Stimulated activated CD4-positive, alpha-beta T cell treated with anti-CD3 and anti-CD28 coated beads, Interleukin-2, amount 100 ng/mL, for 4 hours (primary cell): ENCODE data around the gene OR12D3.
"Not testable (repeated sequence)": the region's sequence is repeated elsewhere in the genome, so short reads cannot be mapped to it uniquely, and the experiment has no call there.

Source experiments
- DNase-seq: peaks from one replicate; pipeline ENCODE4 v3.0.0-alpha.2; 2020; ENCODE audit warnings: low read depth

OR12D3 gene

GRCh38 chr6:29375191-29375590 is at the start of gene OR12D3:
Gene OR12D3 (minus strand): TSS chr6:29375291. CDS start chr6:29375287, 4 bp downstream.
- no peak for DNase-seq

GRCh38 chr6:29424575-29424974 is 49.5 kb upstream of the OR12D3 start:
- DNase-seq, result no peak

- no peak for DNase-seq
Observed at GRCh38 chr6:29424168-29424567, 49.1 kb upstream of the OR12D3 start.

GRCh38 chr6:29419516-29419915 is 44.4 kb upstream of the OR12D3 start:
- no peak for DNase-seq

GRCh38 chr6:29414588-29414987 is 39.5 kb upstream of the OR12D3 start, which contains the start of gene OR12D1:
Gene OR12D1 (plus strand): TSS chr6:29414928.
- no peak for DNase-seq

- no peak for DNase-seq
Observed at GRCh38 chr6:29403801-29404200, 28.7 kb upstream of the OR12D3 start.

- no peak for DNase-seq
Observed at GRCh38 chr6:29399525-29399924, 24.4 kb upstream of the OR12D3 start.

GRCh38 chr6:29395331-29395730 is 20.2 kb upstream of the OR12D3 start, which contains the start of gene OR12D2:
Gene OR12D2 (plus strand): TSS chr6:29395631. CDS start chr6:29396700, 1,069 bp downstream.
- no peak for DNase-seq

- no peak for DNase-seq
Observed at GRCh38 chr6:29388533-29388932, 13.4 kb upstream of the OR12D3 start.

GRCh38 chr6:29376003-29376402 is 912 bp upstream of the OR12D3 start:
- DNase-seq, result no peak

- DNase-seq, result no peak
Observed at GRCh38 chr6:29368765-29369164, 6.3 kb downstream of the OR12D3 start, which contains the start of gene OR5V1. Gene OR5V1 (minus strand): TSS chr6:29368865. CDS start chr6:29356195, 12,670 bp downstream.

GRCh38 chr6:29355603-29356002 is 19.5 kb downstream of the OR12D3 start:
- DNase-seq, result no peak

GRCh38 chr6:29354980-29355379 is 20.1 kb downstream of the OR12D3 start:
- DNase-seq, result no peak

- not testable (repeated sequence) for DNase-seq
Observed at GRCh38 chr6:29349348-29349747, 25.7 kb downstream of the OR12D3 start.

- DNase-seq, result no peak
Observed at GRCh38 chr6:29345380-29345779, 29.7 kb downstream of the OR12D3 start.

GRCh38 chr6:29336269-29336668 is 38.8 kb downstream of the OR12D3 start:
- no peak for DNase-seq

- no peak for DNase-seq
Observed at GRCh38 chr6:29332676-29333075, 42.4 kb downstream of the OR12D3 start.

GRCh38 chr6:29325777-29326176 is 49.3 kb downstream of the OR12D3 start:
- DNase-seq, result no peak
